Measurements from ENCODE around the gene MIB1.

The MIB1 gene

GRCh38 chr18:21820811-21821143 is 80.2 kb downstream of the MIB1 start:
- DNase-seq, result no peak

- DNase-seq, result no peak
Measured at GRCh38 chr18:21823848-21824247, 83.3 kb downstream of the MIB1 start.

- no peak for DNase-seq
Measured at GRCh38 chr18:21826196-21826595, 85.6 kb downstream of the MIB1 start.

GRCh38 chr18:21826641-21827302 is 86.2 kb downstream of the MIB1 start:
- no peak for DNase-seq

GRCh38 chr18:21830532-21830931 is 89.9 kb downstream of the MIB1 start:
- DNase-seq, result no peak

GRCh38 chr18:21831413-21831831 is 90.8 kb downstream of the MIB1 start:
- DNase-seq, result no peak

GRCh38 chr18:21833604-21834298 is 93.2 kb downstream of the MIB1 start:
- DNase-seq, result no peak

- no peak for DNase-seq
Measured at GRCh38 chr18:21834299-21834660, 93.7 kb downstream of the MIB1 start.

GRCh38 chr18:21841570-21841969 is 101.0 kb downstream of the MIB1 start:
- no peak for DNase-seq

- DNase-seq, result no peak
Measured at GRCh38 chr18:21843341-21843740, 102.7 kb downstream of the MIB1 start.

GRCh38 chr18:21851327-21851961 is 110.9 kb downstream of the MIB1 start:
- DNase-seq, result no peak

GRCh38 chr18:21853016-21853415 is 112.4 kb downstream of the MIB1 start:
- DNase-seq, result no peak

- DNase-seq, result no peak
Measured at GRCh38 chr18:21853775-21854552, 113.4 kb downstream of the MIB1 start.

GRCh38 chr18:21855432-21855831 is 114.8 kb downstream of the MIB1 start:
- DNase-seq, result no peak

- DNase-seq, result no peak
Measured at GRCh38 chr18:21857871-21858270, 117.3 kb downstream of the MIB1 start.

- DNase-seq, result no peak
Measured at GRCh38 chr18:21858544-21858943, 118.0 kb downstream of the MIB1 start.

- DNase-seq, result no peak
Measured at GRCh38 chr18:21864386-21864785, 123.8 kb downstream of the MIB1 start.

GRCh38 chr18:21865043-21865442 is 124.5 kb downstream of the MIB1 start:
- DNase-seq, result no peak

GRCh38 chr18:21868770-21869169 is 128.2 kb downstream of the MIB1 start:
- DNase-seq, result no peak

- DNase-seq, result no peak
Measured at GRCh38 chr18:21889570-21889969, 149.0 kb downstream of the MIB1 start.

- DNase-seq, result no peak
Measured at GRCh38 chr18:21894619-21895367, 154.2 kb downstream of the MIB1 start.

GRCh38 chr18:21896732-21897336 is 156.2 kb downstream of the MIB1 start:
- no peak for DNase-seq
